Measurements from ENCODE around the gene GPHN.

The GPHN gene

GRCh38 chr14:66842911-66843512 is 335.1 kb downstream of the GPHN start:
- DNase-seq (ENCODE audit: low read depth) = no peak
- no peak overlapping the region for H3K4me3 ChIP-seq (ENCODE audit: low read length)
- no peak for TF ChIP-seq CTCF (IDR thresholded peaks at IDR 0.05; ENCODE audit: insufficient read depth, low read depth, low read length, missing control alignments)

- no peak overlapping the region for H3K4me3 ChIP-seq (ENCODE audit: low read length)
- DNase-seq (ENCODE audit: low read depth) = no peak
- no peak for TF ChIP-seq CTCF (IDR thresholded peaks at IDR 0.05; ENCODE audit: insufficient read depth, low read depth, low read length, missing control alignments)
Observed at GRCh38 chr14:66850258-66850888, 342.4 kb downstream of the GPHN start.

GRCh38 chr14:66853311-66853710 is 345.4 kb downstream of the GPHN start:
- TF ChIP-seq CTCF (IDR thresholded peaks at IDR 0.05; ENCODE audit: insufficient read depth, low read depth, low read length, missing control alignments) = no peak
- no peak overlapping the region for H3K4me3 ChIP-seq (ENCODE audit: low read length)
- no peak for DNase-seq (ENCODE audit: low read depth)

- no peak for TF ChIP-seq CTCF (IDR thresholded peaks at IDR 0.05; ENCODE audit: insufficient read depth, low read depth, low read length, missing control alignments)
- no peak overlapping the region for H3K4me3 ChIP-seq (ENCODE audit: low read length)
- no peak for DNase-seq (ENCODE audit: low read depth)
Observed at GRCh38 chr14:66857867-66858266, 349.9 kb downstream of the GPHN start.

GRCh38 chr14:66859063-66859671 is 351.2 kb downstream of the GPHN start:
- peak; percentile 78 for DNase-seq (ENCODE audit: low read depth)
- H3K4me3 ChIP-seq (ENCODE audit: low read length) = no peak overlapping the region
- TF ChIP-seq CTCF (IDR thresholded peaks at IDR 0.05; ENCODE audit: insufficient read depth, low read depth, low read length, missing control alignments) = no peak

- no peak for TF ChIP-seq CTCF (IDR thresholded peaks at IDR 0.05; ENCODE audit: insufficient read depth, low read depth, low read length, missing control alignments)
- H3K4me3 ChIP-seq (ENCODE audit: low read length) = no peak overlapping the region
- DNase-seq (ENCODE audit: low read depth) = no peak
Observed at GRCh38 chr14:66881596-66881995, 373.6 kb downstream of the GPHN start.

All from epithelial cell of esophagus (primary cell).